Stomach (tissue), 4 donors: ENCODE data around the gene ANKLE2.

Experiments
- CTCF ChIP-seq, 7 experiments: fragments of 450-650 bp in 4 of 7; fragments of 200-600 bp in 3 of 7; sonication (generic) in 3 of 7; IDR thresholded peaks; one replicate each; pipeline ENCODE4 v1.5.1; 2016 to 2019; ENCODE audit warnings: antibody characterized with exemption in 7 of 7, control low read depth in 2 of 7, mild to moderate bottlenecking in 1 of 7
- POLR2A ChIP-seq, 4 donors: fragments of 450-650 bp; IDR thresholded peaks; one replicate each; pipeline ENCODE4 v1.6.1; 2016; ENCODE audit warnings: antibody characterized with exemption in 4 of 4, control low read depth in 2 of 4, mild to moderate bottlenecking in 1 of 4, moderate library complexity in 1 of 4
- POLR2AphosphoS5 ChIP-seq, 3 donors: sonication (generic); formaldehyde crosslinking; IDR thresholded peaks; one replicate each; pipeline ENCODE4 v1.6.1; 2016; ENCODE audit warnings: antibody characterized with exemption in 3 of 3

GRCh38 chr12:132766380-132767085, 4.9 kb upstream of the ANKLE2 start:
- TF ChIP-seq CTCF (IDR thresholded peaks at IDR 0.05) (no peak), POLR2AphosphoS5 (IDR thresholded peaks at IDR 0.05) (peak in 1 of 3 donors; percentile 42), POLR2A (IDR thresholded peaks at IDR 0.05) (no peak)
